K562 (cell line): ENCODE measurements around the gene SMARCA4. TPM values are rescaled to one million over a fixed set of nuclear protein-coding genes. Genes with fewer than 3 reads are reported as not detected.
A peak's percentile ranks its signal among the peaks of the same experiment; 100 is the strongest.

Experiments
- ATAC-seq: fragments of 200-7000 bp; cut with Tn5 transposase; 3 replicates; pipeline ENCODE4 v1.9.1; 2020; ENCODE audit warnings: moderate library complexity
- BruUV-seq: library from RNA; stranded (reverse); fragments of 400-500 nt; replicated peaks from 2 replicates; lab custom pipeline; 2021; lab: Mats Ljungman, UMichigan
- CTCF ChIA-PET: fragments of 300-600 bp; formaldehyde crosslinking; extraction: SDS; loops from one replicate; lab custom pipeline; 2021; ENCODE audit warnings: low intra/inter-chr PET ratio; lab: Yijun Ruan, JAX
- POLR2A ChIA-PET: fragments of 300-600, 350-650 bp; sonication (Branson Sonifier 250); formaldehyde crosslinking; extraction: SDS; loops from one replicate; lab custom pipeline; 2021; ENCODE audit warnings: antibody characterized with exemption, inconsistent platforms; lab: Yijun Ruan, JAX
- DNase-seq, 4 experiments: peaks; one replicate each; pipeline versions ENCODE4 v3.0.0 to v3.0.0-alpha.2; 2011 to 2018; ENCODE audit warnings: low spot score in 3 of 4, mixed read lengths in 3 of 4; ENCODE audit errors: extremely low read depth in 1 of 4
- FAIRE-seq: peaks from 2 replicates; lab custom pipeline; 2011; peaks lifted over from hg19 to GRCh38; lab: Jason Lieb, UNC
- H2AFZ ChIP-seq: 2 replicates; pipeline ENCODE4 v1.6.0; 2011; ENCODE audit warnings: low read depth, low read length, control low read depth, inconsistent platforms
- H3K27ac ChIP-seq: fragments of 200-600 bp; 3 replicates; pipeline ENCODE4 v1.8.0; 2011; ENCODE audit warnings: low read depth, mild to moderate bottlenecking, control low read depth, inconsistent platforms, low read length, moderate library complexity, mixed read lengths; ENCODE audit errors: extremely low read depth
- H3K27me3 ChIP-seq, 2 experiments: fragments of 300-600 bp in 1 of 2; 2 replicates in 1 of 2; 3 replicates in 1 of 2; pipeline versions ENCODE4 v1.6.0 to v1.8.0; 2011; ENCODE audit warnings: inconsistent platforms in 2 of 2, low read length in 2 of 2, mild to moderate bottlenecking in 1 of 2, mixed read lengths in 1 of 2, moderate library complexity in 1 of 2; ENCODE audit not compliant: control insufficient read depth in 2 of 2, insufficient read depth in 2 of 2
- H3K36me3 ChIP-seq: fragments of 300-600 bp; 3 replicates; pipeline ENCODE4 v1.8.0; 2011; ENCODE audit warnings: mild to moderate bottlenecking, low read length, inconsistent platforms; ENCODE audit not compliant: control insufficient read depth, insufficient read depth
- H3K4me1 ChIP-seq, 2 experiments: fragments of 200-600 bp in 1 of 2; replicated peaks in 1 of 2; 2 replicates in 1 of 2; 3 replicates in 1 of 2; pipeline versions ENCODE4 v1.5.1 to v1.8.0; 2011; ENCODE audit warnings: inconsistent platforms in 2 of 2, low read length in 2 of 2, mild to moderate bottlenecking in 1 of 2, mixed read lengths in 1 of 2, moderate library complexity in 1 of 2; ENCODE audit not compliant: control insufficient read depth in 2 of 2, insufficient read depth in 2 of 2
- H3K4me2 ChIP-seq: 2 replicates; pipeline ENCODE4 v1.6.1; 2011; ENCODE audit warnings: low read length, control low read depth, inconsistent platforms, mixed read lengths; ENCODE audit not compliant: insufficient read depth
- H3K4me3 ChIP-seq: fragments of 200-600 bp; sonication (generic), shearing (Covaris generic); 2 replicates; pipeline ENCODE4 v1.5.1; 2016; ENCODE audit warnings: control low read depth, inconsistent platforms
- H3K79me2 ChIP-seq: fragments of 200-600 bp; 3 replicates; pipeline ENCODE4 v1.8.0; 2011; ENCODE audit warnings: low read length, inconsistent platforms; ENCODE audit not compliant: control insufficient read depth, insufficient read depth
- H3K9ac ChIP-seq, 2 experiments: 2 replicates each; pipeline versions ENCODE4 v1.6.0 to v1.6.1; 2011; ENCODE audit warnings: low read depth in 2 of 2, low read length in 2 of 2, control low read depth in 1 of 2, inconsistent platforms in 1 of 2, mild to moderate bottlenecking in 1 of 2, mixed read lengths in 1 of 2; ENCODE audit not compliant: insufficient read depth in 1 of 2
- H3K9me1 ChIP-seq: one replicate; pipeline ENCODE4 v1.6.0; 2011; ENCODE audit warnings: inconsistent platforms, mild to moderate bottlenecking, low read length, moderate library complexity; ENCODE audit not compliant: control insufficient read depth, insufficient read depth
- H3K9me3 ChIP-seq: replicated peaks from 2 replicates; pipeline ENCODE4 v1.5.1; 2011; ENCODE audit warnings: low read depth, low read length, inconsistent platforms; ENCODE audit not compliant: control insufficient read depth, insufficient read depth
- H4K20me1 ChIP-seq: replicated peaks from 2 replicates; pipeline ENCODE4 v1.6.1; 2011; ENCODE audit warnings: low read length, inconsistent platforms, mixed read lengths; ENCODE audit not compliant: control insufficient read depth, insufficient read depth
- MCM3 ChIP-seq: fragments of 450-650 bp; IDR thresholded peaks from 2 replicates; pipeline ENCODE4 v1.6.1; 2016
- RBBP5 ChIP-seq: fragments of 200-600 bp; sonication (generic); IDR thresholded peaks from 2 replicates; pipeline ENCODE4 v1.6.1; 2012; ENCODE audit warnings: borderline replicate concordance, mild to moderate bottlenecking, low read length, control low read depth, inconsistent platforms; ENCODE audit not compliant: insufficient read depth, poor library complexity, severe bottlenecking
- RBM14 ChIP-seq: fragments of 200-400 bp; formaldehyde crosslinking; IDR thresholded peaks from 2 replicates; pipeline ENCODE4 v1.6.1; 2018; ENCODE audit warnings: low read depth, mild to moderate bottlenecking, low read length, moderate library complexity, borderline replicate concordance; ENCODE audit not compliant: insufficient read depth
- SIN3B ChIP-seq: fragments of 450-650 bp; IDR thresholded peaks from 2 replicates; pipeline ENCODE4 v1.6.1; 2017; ENCODE audit warnings: low read depth, mild to moderate bottlenecking, moderate library complexity
- SNRNP70 ChIP-seq: fragments of 200-400 bp; formaldehyde crosslinking; optimal IDR thresholded peaks from 2 replicates; pipeline ENCODE3; 2017; ENCODE audit warnings: low read depth, low read length
- TRIM28 ChIP-seq: fragments of 450-650 bp; IDR thresholded peaks from 2 replicates; pipeline ENCODE4 v1.6.1; 2017
- ZNF165 ChIP-seq: fragments of 250-450 bp; sonication (Bioruptor Pico); IDR thresholded peaks from 2 replicates; pipeline ENCODE4 v1.4.0; 2020; ENCODE audit warnings: borderline replicate concordance
- WGBS: fragments of 100-300 bp; shearing (Covaris generic); methylation state at CpG from one replicate; pipeline ENCODE4 v1.1.6; 2016; ENCODE audit warnings: low coverage, mixed read lengths; ENCODE audit not compliant: insufficient coverage; ENCODE audit errors: missing lambda C conversion rate; 5-methylcytosine and 5-hydroxymethylcytosine counted together
- in situ Hi-C: fragments of 300-500 bp; cut with MboI; formaldehyde crosslinking; loops from 4 replicates; pipeline ENCODE4 v1.15.0; 2018; ENCODE audit warnings: inconsistent platforms, mixed read lengths
- intact Hi-C: fragments of 100-400 bp; cut with micrococcal nuclease; formaldehyde crosslinking; loops from 2 replicates; pipeline ENCODE4 v1.14.2; 2022
- polyA plus RNA-seq, 8 experiments: library from polyadenylated mRNA; depleted of rRNA in 4 of 8; stranded (reverse) in 5 of 8; unstranded in 3 of 8; fragments of >200 nt; fragmentation: Nextera tagmentation in 2 of 8; fragmentation: Illumina TruSeq in 1 of 8; extraction: Ambion mirVana in 2 of 8; extraction: Trizol in 1 of 8; gene quantifications; 2 replicates each; pipeline versions ENCODE4 v1.2.1 to v1.2.3, GENCODE V29; 2011 to 2014; ENCODE audit warnings: inconsistent platforms in 1 of 8, missing spikeins in 1 of 8
- total RNA-seq, 7 experiments: library from RNA; depleted of rRNA in 6 of 7; stranded (reverse); fragments of >200 nt in 6 of 7; fragmentation: Illumina TruSeq in 2 of 7; extraction: Trizol in 2 of 7; gene quantifications; 2 replicates each; pipeline versions ENCODE4 v1.2.1 to v1.2.3, GENCODE V29; 2011 to 2021; ENCODE audit warnings: low replicate concordance in 1 of 7
- TF ChIP-seq, protein P1 (sequence below): fragments of 250-450 bp; sonication (Bioruptor Pico); IDR thresholded peaks from 2 replicates; pipeline ENCODE4 v1.8.0; 2021; ENCODE audit warnings: mild to moderate bottlenecking, moderate library complexity
- TF ChIP-seq, protein P2 (sequence below), 2 experiments: IDR thresholded peaks; 2 replicates each; pipeline ENCODE4 v1.6.1; 2011; ENCODE audit warnings: borderline replicate concordance in 1 of 2, control low read depth in 1 of 2, low read depth in 1 of 2, low read length in 1 of 2, mild to moderate bottlenecking in 1 of 2, mixed read lengths in 1 of 2, moderate library complexity in 1 of 2; ENCODE audit not compliant: insufficient read depth in 1 of 2, insufficient read length in 1 of 2, poor library complexity in 1 of 2, severe bottlenecking in 1 of 2; ENCODE audit errors: extremely low read depth in 1 of 2

SMARCA4 gene
- total and polyA plus RNA-seq, 9 of the 15 experiments (the other 6 are each of a cell fraction or from before 2014, with no cell fraction given) = 19.3 to 207 (median 52.1) TPM

DNA sequence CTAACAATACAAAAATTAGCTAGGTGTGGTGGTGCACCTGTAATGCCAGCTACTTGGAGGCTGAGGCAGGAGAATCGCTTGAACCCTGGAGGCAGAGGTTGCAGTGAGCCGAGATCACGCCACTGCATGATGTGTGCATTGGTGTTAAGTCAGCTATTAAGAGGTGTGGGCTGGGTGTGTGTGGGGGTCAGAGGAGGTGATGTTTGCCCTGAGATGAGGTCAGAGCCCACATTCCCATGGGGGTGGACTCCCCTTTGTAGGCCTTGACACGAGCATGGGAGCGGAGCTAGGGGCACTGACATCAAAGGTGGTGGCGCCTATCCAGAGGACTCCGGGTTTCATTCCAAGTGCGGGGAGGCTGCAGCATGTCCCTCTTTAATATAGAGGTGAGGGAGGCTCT lies 93.8 kb downstream of the SMARCA4 start:
- peaks cover 0 to 11% of the 10 kb centered on the region in 2 experiments; a peak in 2 of 5 replicates for H3K4me1 ChIP-seq
- no peaks in the 10 kb centered on the region; the same call in 1 of the 2 replicates for H4K20me1 ChIP-seq
- no peaks in the 10 kb centered on the region for H3K27me3 ChIP-seq
- no peak overlapping the region for H3K4me2 ChIP-seq
- TF ChIP-seq TRIM28 (no peak), RBBP5 (no peak), SIN3B (no peak), MCM3 (no peak), RBM14 (no peak), SNRNP70 (no peak), ZNF165 (CRISPR knock-in tag) (no peak)
- TF ChIP-seq, protein P1, sequence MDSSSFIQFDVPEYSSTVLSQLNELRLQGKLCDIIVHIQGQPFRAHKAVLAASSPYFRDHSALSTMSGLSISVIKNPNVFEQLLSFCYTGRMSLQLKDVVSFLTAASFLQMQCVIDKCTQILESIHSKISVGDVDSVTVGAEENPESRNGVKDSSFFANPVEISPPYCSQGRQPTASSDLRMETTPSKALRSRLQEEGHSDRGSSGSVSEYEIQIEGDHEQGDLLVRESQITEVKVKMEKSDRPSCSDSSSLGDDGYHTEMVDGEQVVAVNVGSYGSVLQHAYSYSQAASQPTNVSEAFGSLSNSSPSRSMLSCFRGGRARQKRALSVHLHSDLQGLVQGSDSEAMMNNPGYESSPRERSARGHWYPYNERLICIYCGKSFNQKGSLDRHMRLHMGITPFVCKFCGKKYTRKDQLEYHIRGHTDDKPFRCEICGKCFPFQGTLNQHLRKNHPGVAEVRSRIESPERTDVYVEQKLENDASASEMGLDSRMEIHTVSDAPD (CRISPR knock-in tag) = no peak
- TF ChIP-seq, protein P2, sequence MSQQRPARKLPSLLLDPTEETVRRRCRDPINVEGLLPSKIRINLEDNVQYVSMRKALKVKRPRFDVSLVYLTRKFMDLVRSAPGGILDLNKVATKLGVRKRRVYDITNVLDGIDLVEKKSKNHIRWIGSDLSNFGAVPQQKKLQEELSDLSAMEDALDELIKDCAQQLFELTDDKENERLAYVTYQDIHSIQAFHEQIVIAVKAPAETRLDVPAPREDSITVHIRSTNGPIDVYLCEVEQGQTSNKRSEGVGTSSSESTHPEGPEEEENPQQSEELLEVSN (IDR thresholded peaks at IDR 0.05; ENCODE audit: borderline replicate concordance in 1 of 2, extremely low read depth in 1 of 2, insufficient read depth in 1 of 2, insufficient read length in 1 of 2, low read depth in 1 of 2, low read length in 1 of 2, poor library complexity in 1 of 2, severe bottlenecking in 1 of 2) = no peak
- TF ChIP-seq, all 486 proteins: peak for 0
- in situ Hi-C loops = no loop called here
- intact Hi-C loops = no loop called here
- DNase-seq (no peak), ATAC-seq (no peak), FAIRE-seq (no peak)
- H3K36me3 ChIP-seq = peaks cover 76% of the 10 kb centered on the region; the same call in 2 of the 3 replicates
- H3K9me3 ChIP-seq = no peaks in the 10 kb centered on the region
- no TSS peak for BruUV-seq
- 0 out of 4 replicates have a peak overlapping the region, but pooled peaks of 1 of the 2 experiments have one; percentile 14 for H3K9ac ChIP-seq
- no peaks in the 10 kb centered on the region for H3K9me1 ChIP-seq
- ChIA-PET CTCF (no interaction called here), POLR2A (no interaction called here)
- no peak overlapping the region for H3K4me3 ChIP-seq
- no peaks in the 10 kb centered on the region for H3K79me2 ChIP-seq
- no peak overlapping the region for H3K27ac ChIP-seq
- no peak overlapping the region for H2AFZ ChIP-seq
- WGBS = 83% methylated on average over 7 of the region's 8 CpGs
